HG03442 (cell line): Measurements from ENCODE around the gene CALR.
A peak's percentile ranks its signal among the peaks of the same experiment; 100 is the strongest.
"Not testable (repeated sequence)": the region's sequence is repeated elsewhere in the genome, so short reads cannot be mapped to it uniquely, and the experiment has no call there.

Experiments
- ATAC-seq: cut with Tn5 transposase; IDR thresholded peaks from one replicate; pipeline ENCODE4 v1.9.1; 2021; ENCODE audit warnings: mild to moderate bottlenecking, moderate library complexity; ENCODE audit not compliant: unreplicated experiment

CALR gene

DNA sequence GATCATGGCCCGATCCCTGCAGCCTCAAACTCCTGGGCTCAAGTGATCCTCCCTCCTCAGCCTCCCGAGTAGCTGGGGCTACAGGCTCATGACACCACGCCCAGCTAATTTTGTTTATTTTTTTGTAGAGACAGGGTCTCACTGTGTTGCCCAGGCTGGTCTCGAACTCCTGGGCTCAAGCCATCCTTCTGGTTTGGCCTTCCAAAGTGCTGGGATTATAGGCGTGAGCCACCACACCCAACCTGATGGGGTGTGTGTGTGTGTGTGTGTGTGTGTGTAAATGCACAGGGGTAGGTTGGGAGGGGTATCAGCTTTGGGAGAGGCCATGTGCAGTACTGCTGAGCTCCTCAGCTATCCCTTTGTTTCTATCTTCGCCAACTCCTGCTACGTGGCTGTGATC, 37.7 kb downstream of the CALR start:
- not testable (repeated sequence) for ATAC-seq

- no peak for ATAC-seq
These were observed 41.6 kb downstream of the CALR start for GRCh38 chr19:12979974-12980373.

- no peak for ATAC-seq
These were observed 44.2 kb downstream of the CALR start for GRCh38 chr19:12982648-12983047.

- no peak for ATAC-seq
These were observed 44.7 kb downstream of the CALR start for GRCh38 chr19:12983091-12983490.

DNA sequence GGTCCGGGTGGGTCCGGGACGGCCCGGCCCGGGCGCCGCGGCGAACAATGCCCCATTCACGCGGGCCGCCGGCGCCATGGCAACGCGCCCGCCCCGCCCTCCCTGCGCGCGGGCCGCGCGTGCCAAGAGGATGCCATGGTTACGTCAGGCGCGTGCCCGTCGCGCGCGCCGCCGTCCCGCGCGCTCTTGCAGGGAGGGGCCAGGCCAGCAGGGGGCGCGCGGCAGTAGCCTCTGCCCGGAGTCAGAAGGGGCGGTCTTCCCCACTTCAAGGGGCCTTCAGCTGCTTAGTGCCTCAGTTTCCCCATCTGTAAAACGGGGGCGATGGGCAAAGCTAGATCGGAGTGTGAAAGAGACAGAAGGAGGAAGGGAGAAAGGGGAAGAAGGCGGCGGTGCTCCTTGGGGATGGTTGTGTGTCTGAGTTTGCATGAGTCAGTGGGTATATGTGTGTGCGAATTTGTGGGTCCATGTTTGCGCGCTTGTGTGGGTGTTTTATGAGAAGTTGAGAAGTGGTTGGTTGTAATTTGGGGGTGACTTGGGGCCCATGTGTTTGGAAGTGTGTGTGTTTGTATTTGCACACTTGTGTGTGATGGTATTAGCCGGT, 45.2 kb downstream of the CALR start:
- ATAC-seq = peak; percentile 55

DNA sequence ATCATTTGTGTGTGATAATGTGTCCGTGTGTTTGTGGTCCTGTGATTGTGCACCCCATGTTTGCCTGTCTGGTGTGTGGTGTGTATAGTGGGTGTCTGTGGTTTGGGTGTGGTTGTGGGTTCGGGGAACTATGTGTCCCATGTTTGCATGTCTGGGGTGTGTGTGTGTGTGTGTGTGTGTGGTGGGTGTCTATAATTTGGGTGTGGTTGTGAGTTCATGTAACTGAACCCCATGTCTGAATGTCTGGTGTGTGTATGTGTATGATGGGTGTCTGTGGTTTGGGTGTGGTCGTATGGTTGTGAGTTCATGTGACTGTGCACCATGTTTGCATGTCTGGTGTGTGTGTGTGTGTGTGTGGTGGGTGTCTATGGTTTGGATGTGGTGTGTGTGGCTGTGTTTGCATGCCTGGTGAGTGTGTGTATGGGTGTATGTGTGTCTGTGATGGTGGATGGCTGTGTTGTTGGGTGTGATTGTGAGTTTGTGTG, 45.8 kb downstream of the CALR start:
- ATAC-seq = no peak

GRCh38 chr19:12984683-12985048, 46.3 kb downstream of the CALR start:
- no peak for ATAC-seq

DNA sequence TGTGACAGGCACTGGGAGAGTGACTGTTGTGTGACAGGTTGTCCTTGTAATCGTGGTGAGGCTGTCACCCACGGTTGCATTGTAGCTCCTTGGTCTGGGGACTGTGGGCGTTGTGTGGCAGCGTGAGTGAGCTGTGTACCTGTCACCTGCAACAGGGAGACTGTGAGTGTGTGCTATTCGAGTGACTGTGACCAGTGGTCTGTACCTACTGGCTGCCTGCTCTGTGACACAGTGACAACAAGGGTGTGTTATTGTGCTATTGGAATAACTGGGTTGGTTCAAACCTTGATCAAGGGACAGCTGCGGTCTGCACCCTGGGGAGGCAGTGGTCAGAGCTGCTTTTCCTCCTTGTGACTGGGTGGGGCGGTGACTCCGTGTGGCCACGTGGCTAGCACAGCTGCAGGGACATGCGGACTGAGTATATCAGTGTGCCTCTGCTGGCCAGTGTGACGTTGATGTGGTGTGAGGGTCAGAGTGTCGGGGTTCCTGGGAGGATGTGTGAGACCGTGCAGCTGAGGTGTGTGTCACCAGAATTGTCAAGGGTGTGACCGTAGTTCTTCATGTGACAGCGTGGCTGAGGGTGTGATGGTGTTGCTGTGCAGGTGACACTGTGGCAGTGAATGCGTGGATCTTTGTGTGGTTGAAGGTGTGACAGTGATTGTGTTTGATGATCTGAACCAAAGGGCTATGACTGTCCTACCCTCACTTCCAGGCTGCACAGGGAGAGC, 46.8 kb downstream of the CALR start:
- ATAC-seq = no peak

GRCh38 chr19:12986726-12987125, 48.3 kb downstream of the CALR start:
- ATAC-seq = no peak

DNA sequence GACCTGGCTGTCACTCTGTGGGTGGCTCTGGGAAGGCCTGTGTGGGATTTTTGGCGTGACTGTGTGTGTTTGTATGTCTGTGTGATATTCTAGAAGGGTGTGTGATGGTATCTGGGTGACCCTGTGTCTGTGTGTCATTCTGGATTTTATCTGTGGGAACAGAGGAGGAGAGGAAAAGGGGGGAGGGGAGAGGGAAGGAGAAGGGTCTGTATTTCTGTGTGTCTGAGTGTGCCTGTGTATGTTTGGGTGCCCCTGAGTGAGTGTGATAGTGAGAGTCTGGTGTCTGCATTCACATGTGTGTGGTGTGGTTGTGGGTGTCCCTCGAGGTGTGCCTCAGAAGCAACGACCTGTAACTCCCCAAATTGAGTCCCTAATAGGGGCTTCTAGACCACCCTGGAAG, 48.8 kb downstream of the CALR start:
- ATAC-seq = no peak

- ATAC-seq = no peak
These were observed 49.4 kb downstream of the CALR start for GRCh38 chr19:12987781-12988180.

- ATAC-seq = no peak
These were observed 52.0 kb downstream of the CALR start for GRCh38 chr19:12990431-12990830.

DNA sequence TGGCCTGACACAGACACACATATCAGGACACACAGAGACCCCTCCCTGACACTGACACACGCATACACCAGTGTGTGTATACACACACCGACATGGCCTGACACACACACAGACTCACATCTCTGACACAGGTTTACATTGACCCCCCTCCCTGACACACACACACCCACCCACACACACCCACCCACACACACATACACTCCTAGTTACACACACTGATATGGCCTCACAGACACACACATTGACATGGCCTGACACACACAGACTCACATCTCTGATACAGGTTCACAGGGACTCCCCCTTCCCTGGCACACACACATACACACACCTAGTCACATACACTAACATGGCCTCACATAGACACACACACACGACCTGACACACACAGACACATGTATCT, 52.4 kb downstream of the CALR start:
- ATAC-seq = no peak

DNA sequence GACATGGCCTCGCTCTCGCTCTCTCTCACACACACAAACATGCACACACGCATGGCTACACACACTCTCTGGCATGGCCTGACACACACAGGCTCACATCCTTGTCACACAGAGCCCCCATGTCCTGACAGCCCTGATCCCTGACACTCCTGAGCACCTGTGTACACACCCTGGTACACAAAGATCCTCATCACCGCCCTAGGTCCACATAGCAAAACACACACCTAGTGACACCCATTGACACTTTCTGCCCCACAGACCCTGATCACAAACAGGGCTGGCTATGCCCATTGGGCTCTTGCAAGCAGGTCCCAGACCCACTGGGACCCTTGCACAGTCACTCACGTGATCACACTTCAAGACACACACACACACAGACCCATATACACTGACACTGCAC, 52.9 kb downstream of the CALR start:
- no peak for ATAC-seq

- no peak for ATAC-seq
These were observed 54.3 kb downstream of the CALR start for GRCh38 chr19:12992729-12993128.

DNA sequence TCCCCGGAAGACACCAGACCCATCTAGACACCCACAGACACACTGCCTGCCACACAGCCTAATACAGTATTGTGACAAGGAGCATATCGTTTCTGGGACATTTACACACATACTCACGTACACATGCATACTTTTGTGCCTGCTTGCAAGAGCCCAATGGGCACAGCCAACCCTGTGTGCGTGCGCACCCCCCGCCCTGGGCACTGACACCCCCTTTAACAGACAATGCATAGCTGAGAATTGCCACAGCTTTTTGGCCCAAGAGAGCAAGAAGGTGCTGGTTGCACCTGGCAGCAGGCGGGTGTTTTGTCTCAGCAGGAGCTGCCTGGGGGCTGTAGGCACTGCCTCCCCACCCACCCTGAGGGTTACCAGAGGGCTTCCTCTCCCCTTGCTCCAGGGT, 55.2 kb downstream of the CALR start:
- no peak for ATAC-seq
